Psoas muscle (tissue), 8 donors: ENCODE data around the gene COQ9. TPM values are rescaled to one million over a fixed set of nuclear protein-coding genes. Genes with fewer than 3 reads are reported as not detected.

ENCODE experiments used
- ATAC-seq, 4 donors: fragments of 200-7000 bp; cut with Tn5 transposase; one replicate each; pipeline ENCODE4 v1.9.1; 2020; ENCODE audit warnings: moderate library complexity in 3 of 4, mild to moderate bottlenecking in 2 of 4
- DNase-seq, 2 donors: peaks; one replicate each; pipeline ENCODE4 v3.0.0-alpha.2; 2020
- H3K27ac ChIP-seq: fragments of 200-600 bp; one replicate; pipeline ENCODE4 v1.8.0; 2022
- H3K27me3 ChIP-seq, 3 donors: fragments of 200-600 bp in 1 of 3; one replicate each; pipeline versions ENCODE4 v1.6.1 to v1.8.0; 2013 to 2022; ENCODE audit warnings: low read length in 2 of 3, mild to moderate bottlenecking in 2 of 3, moderate library complexity in 1 of 3; ENCODE audit not compliant: insufficient read depth in 3 of 3
- H3K36me3 ChIP-seq, 2 donors: fragments of 200-600 bp in 1 of 2; one replicate each; pipeline versions ENCODE4 v1.6.1 to v1.8.0; 2013 to 2022; ENCODE audit warnings: low read depth in 1 of 2, mild to moderate bottlenecking in 1 of 2, moderate library complexity in 1 of 2; ENCODE audit not compliant: insufficient read depth in 1 of 2
- H3K4me1 ChIP-seq: fragments of 200-600 bp; one replicate; pipeline ENCODE4 v1.8.0; 2022
- H3K4me3 ChIP-seq: fragments of 200-600 bp; one replicate; pipeline ENCODE4 v1.8.0; 2022; ENCODE audit warnings: mild to moderate bottlenecking
- H3K9me3 ChIP-seq: fragments of 200-600 bp; one replicate; pipeline ENCODE4 v1.8.0; 2022
- WGBS, 3 donors: extraction: QIAGEN DNeasy Blood & Tissue Kit; methylation state at CpG; one replicate each; pipeline versions ENCODE4 v1.1.6 to v1.1.7; 2013; 5-methylcytosine and 5-hydroxymethylcytosine counted together
- intact Hi-C, 2 donors: fragments of 100-400 bp; cut with DNase I; formaldehyde crosslinking; loops; one replicate each; pipeline versions ENCODE4 v1.11.0 to v1.14.2; 2022
- polyA plus RNA-seq, 3 donors: library from polyadenylated mRNA; stranded (reverse); fragments of 200-250 nt; gene quantifications; one replicate each; pipeline ENCODE4 v1.2.3, GENCODE V29; 2013
- total RNA-seq, 4 donors: library from RNA; stranded (reverse); fragmentation: NEBNext Ultra II Directional in 2 of 4; extraction: Animal tissue kit (Norgen Biotek cat#: 25700) in 2 of 4; gene quantifications; one replicate each; pipeline versions ENCODE4 v1.2.1 to v1.2.4, GENCODE V29; 2021 to 2023
- TF ChIP-seq, protein P1 (sequence below): fragments of 200-600 bp; IDR thresholded peaks from one replicate; pipeline ENCODE4 v1.8.0; 2022; ENCODE audit warnings: antibody characterized with exemption
- donor health status: healthy with polysubstance abuse.
- donor health status: DM: no; HTN: no; CAD: no; lungs with moderate emphysema.
- donor health status: Bipolar disorder and iron deficiency.
- donor health status: healthy.
- donor health status: DM: yes; HTN: yes; CAD: no.
- donor health status: DM: no; HTN: no; CAD: no.
- donor health status: DM: no; HTN: no; CAD: no.
- donor health status: DM: yes; HTN: yes; CAD: no.

Gene COQ9
- total and polyA plus RNA-seq, 7 donors = 85.0 to 184 (median 149) TPM

DNA sequence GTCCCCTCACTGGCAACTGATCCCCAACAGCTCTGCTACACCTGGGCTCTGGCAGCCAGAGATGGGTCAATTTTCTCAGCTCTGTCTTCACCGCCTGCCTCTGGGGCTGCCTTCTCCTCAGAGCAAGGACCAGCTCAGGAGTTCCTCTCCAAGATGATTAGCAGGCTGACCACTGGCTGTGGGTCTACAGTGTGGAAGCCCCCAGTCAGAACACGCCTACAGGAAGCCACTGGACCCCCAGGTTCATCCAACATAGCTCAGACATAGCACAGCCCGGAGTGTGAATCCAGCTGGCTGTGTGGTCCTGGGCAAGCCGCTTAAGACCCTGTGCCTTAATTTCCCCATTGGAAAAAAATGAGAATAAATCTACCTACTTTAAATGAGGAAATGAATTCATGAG lies 34.1 kb downstream of the COQ9 start:
- Histone ChIP-seq H3K4me3 (no peak overlapping the region), H3K36me3 (no peaks in the 10 kb centered on the region), H3K4me1 (peaks cover 10% of the 10 kb centered on the region), H3K9me3 (no peaks in the 10 kb centered on the region), H3K27ac (no peak overlapping the region), H3K27me3 (no peaks in the 10 kb centered on the region)
- DNase-seq = no peak
- intact Hi-C loops = no loop called here
- WGBS, 3 donors = 86 to 87% (median 86%) methylated on average over 4 of the region's 4 CpGs
- TF ChIP-seq, protein P1, sequence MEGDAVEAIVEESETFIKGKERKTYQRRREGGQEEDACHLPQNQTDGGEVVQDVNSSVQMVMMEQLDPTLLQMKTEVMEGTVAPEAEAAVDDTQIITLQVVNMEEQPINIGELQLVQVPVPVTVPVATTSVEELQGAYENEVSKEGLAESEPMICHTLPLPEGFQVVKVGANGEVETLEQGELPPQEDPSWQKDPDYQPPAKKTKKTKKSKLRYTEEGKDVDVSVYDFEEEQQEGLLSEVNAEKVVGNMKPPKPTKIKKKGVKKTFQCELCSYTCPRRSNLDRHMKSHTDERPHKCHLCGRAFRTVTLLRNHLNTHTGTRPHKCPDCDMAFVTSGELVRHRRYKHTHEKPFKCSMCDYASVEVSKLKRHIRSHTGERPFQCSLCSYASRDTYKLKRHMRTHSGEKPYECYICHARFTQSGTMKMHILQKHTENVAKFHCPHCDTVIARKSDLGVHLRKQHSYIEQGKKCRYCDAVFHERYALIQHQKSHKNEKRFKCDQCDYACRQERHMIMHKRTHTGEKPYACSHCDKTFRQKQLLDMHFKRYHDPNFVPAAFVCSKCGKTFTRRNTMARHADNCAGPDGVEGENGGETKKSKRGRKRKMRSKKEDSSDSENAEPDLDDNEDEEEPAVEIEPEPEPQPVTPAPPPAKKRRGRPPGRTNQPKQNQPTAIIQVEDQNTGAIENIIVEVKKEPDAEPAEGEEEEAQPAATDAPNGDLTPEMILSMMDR = no peak
- ATAC-seq = no peak

DNA sequence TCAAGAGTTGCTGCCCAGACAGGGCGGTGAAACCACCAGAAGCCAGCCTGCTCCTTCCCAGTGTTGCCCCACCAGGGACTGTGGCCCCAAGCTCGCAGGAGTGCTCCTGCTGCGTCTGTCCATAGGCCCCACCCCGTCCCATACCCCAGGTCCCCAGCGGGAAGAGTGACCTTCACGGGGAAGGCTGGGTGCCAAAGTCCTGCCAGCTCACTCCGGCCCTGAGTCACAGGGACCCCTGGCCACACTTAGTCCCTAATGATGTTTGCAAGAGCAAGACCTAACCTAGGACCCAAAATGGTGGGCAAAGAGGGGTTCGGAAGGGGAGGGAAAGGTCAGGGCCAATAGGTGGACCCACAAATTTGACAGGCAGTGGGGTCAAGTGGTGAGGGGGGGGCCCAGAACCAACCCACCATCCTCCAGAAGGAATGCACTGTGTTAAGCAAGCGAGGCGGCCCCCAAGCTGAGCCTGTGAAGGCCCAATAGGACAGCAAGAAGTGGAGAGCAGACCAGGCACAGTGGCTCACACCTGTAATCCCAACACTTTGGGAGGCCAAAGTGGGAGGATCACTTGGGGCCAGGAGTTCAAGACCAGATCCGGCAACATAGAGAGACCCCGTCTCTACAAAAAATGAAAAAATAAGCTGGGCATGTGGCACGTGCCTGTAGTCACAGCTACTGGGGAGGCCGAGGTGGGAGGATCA lies 35.7 kb downstream of the COQ9 start:
- intact Hi-C loops = no loop called here
- Histone ChIP-seq H3K4me1 (peaks cover 14% of the 10 kb centered on the region), H3K27me3 (no peaks in the 10 kb centered on the region), H3K9me3 (no peaks in the 10 kb centered on the region), H3K36me3 (no peaks in the 10 kb centered on the region), H3K27ac (no peak overlapping the region), H3K4me3 (no peak overlapping the region)
- 77 to 86% (median 82%) methylated on average over 13 to 14 of the region's 14 CpGs for WGBS, 3 donors
- DNase-seq (peak in 1 of 2 donors; percentile 49), ATAC-seq (no peak)
- TF ChIP-seq, protein P1 = no peak

DNA sequence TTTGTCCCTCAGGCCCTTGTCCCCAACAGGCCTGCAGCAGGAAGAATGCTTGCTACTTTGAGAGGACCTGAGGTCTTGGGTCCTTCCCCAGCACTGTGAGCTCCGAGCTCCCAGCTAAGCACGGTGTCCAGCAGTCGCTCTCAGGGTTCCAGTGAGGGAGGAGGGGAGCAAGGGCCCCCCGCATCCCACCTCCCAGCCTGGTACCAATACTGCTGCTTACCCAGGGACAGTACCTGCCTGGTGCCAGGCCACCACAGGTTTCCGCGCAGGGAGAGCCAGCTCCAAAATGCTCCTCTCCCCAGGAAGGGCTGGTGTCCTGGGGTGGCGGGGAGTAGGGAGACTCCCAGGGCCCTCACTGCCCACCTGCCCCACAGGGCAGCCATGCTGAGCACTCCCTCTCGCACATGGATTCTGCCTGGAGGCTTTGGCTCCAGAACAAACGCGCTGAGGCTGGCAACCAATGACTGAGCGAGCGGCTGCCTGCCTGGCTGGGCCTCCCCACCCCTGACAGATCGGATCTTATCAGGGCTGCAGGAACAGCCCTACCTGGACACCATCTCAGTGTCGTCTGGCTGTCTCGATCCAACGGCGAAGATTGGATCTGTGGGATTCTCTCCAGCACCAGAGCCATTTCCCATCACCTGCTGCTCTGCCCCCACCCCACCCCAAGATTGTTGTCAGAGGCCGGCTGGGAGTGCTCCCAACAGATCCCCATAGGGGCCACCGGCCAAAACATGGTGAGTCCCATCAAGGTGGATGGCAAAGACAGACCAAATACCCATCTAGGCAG lies 36.6 kb downstream of the COQ9 start:
- DNase-seq = peak in 1 of 2 donors; percentile 41
- no peak overlapping the region for H3K4me3 ChIP-seq
- H3K27ac ChIP-seq = no peak overlapping the region
- TF ChIP-seq, protein P1 = no peak
- no peaks in the 10 kb centered on the region for H3K36me3 ChIP-seq
- peaks cover 14% of the 10 kb centered on the region for H3K4me1 ChIP-seq
- intact Hi-C loops = no loop called here
- no peaks in the 10 kb centered on the region for H3K9me3 ChIP-seq
- no peak for ATAC-seq
- H3K27me3 ChIP-seq = no peaks in the 10 kb centered on the region
- WGBS, 3 donors = 68 to 78% (median 77%) methylated on average over 19 of the region's 19 CpGs

DNA sequence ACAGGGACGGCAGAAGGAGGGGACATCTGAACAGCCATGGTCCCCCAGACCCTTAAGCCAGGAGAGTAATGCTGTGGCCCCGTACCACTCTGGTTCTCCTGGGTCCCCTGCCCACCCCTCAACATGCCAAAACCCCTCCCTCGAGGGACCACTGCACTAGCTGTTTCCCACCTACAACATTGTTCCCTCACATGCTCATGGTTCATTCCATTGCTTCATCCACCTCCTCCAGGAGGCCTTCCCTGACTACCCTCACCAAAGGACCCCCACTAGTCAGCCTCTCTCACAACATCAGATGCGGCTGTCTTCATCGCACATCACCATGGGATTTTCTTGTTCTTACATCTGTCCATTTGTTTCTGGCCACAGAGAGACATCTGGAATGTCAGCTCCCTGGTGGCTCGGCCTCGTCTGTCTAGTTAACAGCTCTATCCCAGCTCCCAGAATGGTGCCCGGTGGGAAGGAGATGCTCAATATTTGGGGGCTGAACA lies 37.3 kb downstream of the COQ9 start:
- Histone ChIP-seq H3K36me3 (no peaks in the 10 kb centered on the region), H3K9me3 (no peaks in the 10 kb centered on the region), H3K27ac (no peak overlapping the region), H3K4me1 (peaks cover 14% of the 10 kb centered on the region), H3K27me3 (no peaks in the 10 kb centered on the region), H3K4me3 (no peak overlapping the region)
- DNase-seq (no peak), ATAC-seq (no peak)
- TF ChIP-seq, protein P1 = no peak
- 76 to 82% (median 80%) methylated on average over 7 to 8 of the region's 8 CpGs for whole genome bisulfite sequencing, 3 donors
- intact Hi-C loops = no loop called here
